GM21717 (cell line): ENCODE measurements around the gene DGKD.

Experiments
- ATAC-seq: cut with Tn5 transposase; IDR thresholded peaks from one replicate; pipeline ENCODE4 v1.9.1; 2021; ENCODE audit warnings: mild to moderate bottlenecking, moderate library complexity; ENCODE audit not compliant: unreplicated experiment

The DGKD gene

DNA sequence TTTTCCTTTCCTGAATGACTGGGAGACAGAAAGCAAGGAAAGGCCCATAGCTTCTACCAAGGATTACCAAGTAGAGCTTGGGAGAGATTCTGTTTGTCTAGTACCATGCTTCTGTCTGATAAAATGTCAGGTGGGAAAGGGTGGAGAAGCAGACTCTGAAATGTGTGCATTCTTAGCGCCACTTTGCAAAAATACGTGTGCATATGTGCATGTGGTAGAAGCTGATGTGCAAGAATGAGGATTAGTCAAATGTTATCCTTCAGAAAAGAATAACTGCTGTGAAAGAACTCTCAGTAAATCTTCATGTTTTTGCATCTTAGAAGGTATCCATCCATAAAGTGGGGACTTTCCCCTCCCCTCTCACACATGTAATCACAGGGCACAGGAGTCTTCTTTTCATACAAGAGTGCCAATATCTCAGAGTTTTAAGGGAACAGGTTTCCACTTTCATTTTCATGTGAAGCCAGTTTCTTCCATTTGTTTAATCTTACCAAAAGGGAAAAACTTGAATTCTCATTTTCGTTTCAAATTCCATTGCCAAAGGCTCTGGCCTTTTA, 15.4 kb upstream of the DGKD start:
- ATAC-seq: no peak

DNA sequence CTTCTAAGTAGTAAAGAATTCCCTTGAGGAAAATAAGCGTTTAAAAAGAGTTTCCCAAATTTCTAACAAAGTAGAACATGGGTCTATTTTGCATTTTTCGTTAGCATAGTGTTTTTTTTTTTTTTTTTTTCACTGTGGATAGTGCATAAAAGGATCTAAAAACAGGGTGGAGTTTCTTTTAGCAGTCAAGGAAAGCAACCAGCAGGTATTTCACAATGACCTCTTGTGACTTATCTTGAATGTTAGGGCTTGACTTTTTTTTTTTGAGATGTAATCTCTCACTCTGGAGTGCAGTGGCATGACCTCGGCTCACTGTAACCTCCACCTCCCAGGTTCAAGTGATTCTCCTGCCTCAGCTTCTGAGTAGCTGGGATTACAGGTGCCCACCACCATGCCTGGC, 14.9 kb upstream of the DGKD start:
- no peak for ATAC-seq

DNA sequence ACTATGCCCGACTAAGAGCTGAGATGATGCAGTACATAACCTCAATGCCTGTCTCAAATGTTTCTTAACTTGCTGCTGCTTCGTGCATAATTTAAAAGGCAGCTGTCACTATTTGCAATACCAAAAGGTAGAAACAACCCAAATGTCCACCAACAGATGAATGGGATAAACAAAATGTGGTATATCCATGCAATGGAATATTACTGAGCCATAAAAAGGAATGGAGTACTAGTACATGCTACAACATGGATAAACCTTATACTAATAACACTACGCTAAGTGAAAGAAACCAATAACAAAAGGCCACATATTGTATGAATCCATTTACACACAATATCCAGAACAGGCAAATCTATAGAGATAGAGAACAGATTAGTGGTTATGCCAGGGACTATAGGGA, 13.0 kb upstream of the DGKD start:
- no peak for ATAC-seq

DNA sequence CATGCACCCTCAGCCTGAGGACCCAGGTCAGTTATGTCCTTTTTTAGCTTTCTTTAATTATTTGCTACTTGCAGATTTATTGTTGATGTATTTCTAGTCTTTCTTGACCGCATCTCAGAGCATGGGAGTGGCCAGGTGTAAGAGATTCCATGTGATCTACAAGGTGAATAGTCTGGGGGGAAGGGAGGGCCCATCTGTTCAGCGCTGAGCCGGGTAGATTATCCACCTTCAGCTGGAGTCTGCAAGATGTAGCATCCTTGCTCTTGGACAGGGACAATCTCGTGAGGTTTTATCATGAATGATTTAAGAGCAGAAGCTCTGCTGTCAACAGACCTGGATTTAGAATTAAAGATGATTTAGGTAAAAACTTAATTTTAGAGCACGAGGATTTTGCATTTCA, 12.0 kb upstream of the DGKD start:
- ATAC-seq: no peak

DNA sequence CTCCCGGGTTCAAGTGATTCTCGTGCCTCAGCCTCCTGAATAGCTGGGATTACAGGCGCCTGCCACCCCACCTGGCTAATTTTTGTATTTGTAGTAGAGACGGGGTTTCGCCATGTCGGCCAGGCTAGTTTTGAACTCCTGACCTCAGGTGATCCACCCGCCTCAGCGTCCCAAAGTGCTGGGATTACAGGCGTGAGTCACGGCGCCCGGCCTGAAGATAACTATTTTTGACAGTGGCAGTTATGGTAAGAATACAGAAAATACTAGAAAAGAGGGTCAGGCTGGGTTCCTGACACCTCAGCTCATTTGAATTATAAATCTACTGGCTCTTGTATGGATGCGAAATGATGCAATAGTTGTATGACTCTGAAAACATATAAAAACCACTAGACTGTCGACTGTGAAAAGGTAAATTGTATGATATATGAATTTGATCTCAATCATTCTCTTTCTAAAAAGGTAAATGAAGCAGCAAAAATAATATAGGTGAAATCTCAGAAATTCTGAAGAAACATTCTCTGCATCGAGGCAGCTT, 11.1 kb upstream of the DGKD start:
- no peak for ATAC-seq

DNA sequence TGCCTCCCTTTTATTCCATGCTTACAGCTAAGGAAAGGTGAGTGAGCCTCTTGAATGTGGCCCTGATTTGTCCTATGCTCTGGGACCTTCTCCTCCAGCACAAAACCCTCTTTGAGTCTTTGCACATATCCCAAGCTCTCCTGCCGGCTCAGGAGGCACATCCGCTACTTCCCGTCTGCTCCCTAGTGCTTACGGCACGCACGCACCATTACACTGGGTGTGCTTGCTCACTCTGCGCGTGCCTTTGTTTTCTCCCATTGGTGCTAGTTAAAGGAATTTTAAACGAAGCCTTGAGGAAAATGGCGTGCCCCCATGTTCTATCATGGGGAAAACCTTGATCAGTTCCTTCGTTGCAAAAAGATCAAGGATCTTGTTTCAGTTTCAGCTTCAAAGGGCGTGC, 7.9 kb upstream of the DGKD start:
- no peak for ATAC-seq

DNA sequence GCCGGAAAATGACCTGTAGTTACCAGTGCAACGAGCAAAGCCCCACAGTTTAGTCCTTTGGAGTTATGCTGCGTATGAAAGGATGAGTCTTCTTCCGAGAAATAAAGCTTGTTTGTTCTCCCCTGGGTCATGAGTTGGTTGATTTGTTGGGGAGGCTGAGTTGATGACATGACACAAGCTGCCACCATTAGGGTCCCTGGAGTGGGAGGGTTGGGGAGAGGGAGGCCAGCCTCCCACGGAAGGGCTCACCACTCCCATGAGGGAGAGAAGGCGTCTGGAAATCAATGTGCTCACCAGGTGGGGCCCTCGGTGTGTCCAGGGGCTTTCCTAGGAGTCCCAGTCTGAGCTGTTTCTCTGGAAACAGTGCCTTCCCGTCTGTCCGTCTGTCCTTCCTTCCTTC, 7.4 kb upstream of the DGKD start:
- no peak for ATAC-seq

DNA sequence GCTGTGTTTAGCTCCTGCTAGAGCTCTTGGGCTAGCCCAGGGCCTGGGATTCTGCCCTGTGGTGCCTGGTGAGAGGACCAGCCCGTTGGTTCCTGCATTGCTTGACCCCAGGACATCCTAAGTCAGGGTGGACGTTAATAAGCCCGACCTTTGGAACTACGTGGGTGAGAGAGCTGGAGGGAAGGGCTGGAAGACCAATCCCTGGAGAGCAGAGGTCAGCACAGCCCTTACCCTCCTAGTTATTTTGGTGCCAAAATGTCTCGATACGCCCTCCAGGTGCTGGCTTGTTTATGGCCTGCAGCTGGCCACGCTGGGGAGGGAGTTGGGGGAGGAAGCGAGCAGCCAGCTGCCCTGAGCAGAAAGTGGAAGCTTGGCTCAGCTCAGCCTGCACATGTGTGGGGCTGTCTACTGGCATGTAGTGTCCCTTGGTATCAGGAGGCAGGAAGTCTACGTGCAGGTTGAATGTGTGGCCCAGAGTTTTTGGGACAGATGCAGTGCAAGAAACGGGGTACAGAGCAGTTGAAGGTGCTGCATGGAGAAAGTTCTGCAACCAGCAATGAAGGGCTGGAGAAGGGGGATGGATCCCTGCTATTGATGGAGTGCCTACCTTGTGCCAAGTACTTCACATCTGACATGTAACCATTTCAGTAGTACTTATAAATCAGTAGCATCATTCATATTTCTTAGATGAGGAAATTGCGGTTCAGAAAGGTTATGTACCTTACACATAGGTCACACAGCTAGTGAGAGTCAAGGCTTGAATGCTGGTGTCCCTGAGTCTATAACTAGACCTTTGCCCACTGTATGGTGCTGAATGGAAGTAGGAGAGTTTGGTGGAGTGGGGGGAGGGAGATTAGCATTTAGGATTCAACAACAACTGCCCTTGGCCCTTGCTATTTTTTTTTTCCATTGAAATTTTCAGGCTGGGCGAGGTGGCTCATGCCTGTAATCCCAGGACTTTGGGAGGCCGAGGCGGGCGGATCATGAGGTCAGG, 5.0 kb upstream of the DGKD start:
- peak; percentile 46 for ATAC-seq

DNA sequence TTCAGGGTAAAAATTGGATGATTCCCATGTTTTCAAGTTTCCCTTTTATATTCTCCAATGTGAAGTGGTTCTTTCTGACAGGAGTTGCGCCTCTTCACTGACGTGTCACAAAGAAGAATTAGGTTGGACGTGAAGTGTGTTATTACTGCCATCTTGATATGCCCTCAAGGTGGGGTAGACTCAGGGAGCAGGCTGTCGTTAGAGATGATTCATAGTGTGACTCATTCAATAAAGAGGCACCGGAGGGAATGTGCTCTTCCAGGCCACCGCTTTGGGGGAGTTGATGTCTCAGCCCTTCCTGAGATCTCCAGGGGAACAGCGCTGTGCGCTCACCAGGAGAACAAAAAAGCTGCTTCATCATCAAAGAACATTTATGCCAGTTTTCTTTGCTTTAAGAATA, 3.6 kb upstream of the DGKD start:
- no peak for ATAC-seq

DNA sequence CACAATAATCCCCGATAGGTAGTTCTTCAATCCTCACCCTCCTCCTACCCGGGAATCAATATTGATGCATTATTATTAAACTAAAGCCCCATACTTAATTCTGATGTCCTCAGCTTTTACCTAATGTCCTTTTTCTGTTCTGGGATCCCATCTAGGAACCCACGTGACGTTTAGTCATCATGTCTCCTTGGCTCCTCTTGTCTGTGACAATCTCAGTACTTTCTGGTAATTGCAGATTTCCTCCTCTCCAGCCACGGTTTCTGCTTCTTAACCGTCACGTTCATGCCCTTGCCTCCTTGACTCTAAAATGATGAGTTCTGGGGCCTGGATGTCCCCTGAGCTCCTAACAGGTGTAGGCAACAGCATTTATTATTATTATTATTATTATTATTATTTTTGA, 2.9 kb upstream of the DGKD start:
- no peak for ATAC-seq

DNA sequence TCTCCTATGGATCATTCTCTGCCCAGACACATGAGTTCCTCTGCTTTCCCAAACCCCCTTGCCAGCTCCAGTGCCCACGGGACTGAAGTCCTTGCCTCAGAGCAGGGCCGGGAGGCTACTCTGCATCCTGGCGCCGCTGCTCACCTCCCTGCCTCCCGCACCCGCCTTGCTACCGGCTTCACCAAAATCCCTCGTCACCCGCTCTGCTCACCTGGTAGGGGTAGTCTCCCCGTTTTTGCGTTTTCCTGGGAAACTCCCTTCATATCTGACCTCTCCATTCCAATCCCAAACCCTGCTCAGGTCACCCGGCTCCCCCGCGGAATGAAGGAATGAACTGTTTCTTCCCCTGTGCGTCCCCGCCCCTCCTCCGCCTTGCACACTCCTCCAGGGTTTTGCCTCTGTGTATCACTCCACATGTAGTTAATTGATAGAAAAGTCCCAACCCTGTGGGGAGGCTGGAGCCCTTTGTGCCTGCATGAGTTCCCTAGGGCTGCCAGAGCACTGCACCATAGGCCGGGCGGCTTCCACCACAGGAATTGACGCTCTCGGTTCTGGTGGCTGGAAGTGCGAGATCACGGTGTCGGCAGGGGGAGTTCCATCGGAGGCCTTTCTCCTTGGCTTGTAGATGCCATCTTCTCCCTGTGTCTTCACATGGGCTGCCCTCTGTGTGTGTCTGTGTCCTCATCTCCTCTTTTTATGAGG, 2.0 kb upstream of the DGKD start:
- no peak for ATAC-seq

DNA sequence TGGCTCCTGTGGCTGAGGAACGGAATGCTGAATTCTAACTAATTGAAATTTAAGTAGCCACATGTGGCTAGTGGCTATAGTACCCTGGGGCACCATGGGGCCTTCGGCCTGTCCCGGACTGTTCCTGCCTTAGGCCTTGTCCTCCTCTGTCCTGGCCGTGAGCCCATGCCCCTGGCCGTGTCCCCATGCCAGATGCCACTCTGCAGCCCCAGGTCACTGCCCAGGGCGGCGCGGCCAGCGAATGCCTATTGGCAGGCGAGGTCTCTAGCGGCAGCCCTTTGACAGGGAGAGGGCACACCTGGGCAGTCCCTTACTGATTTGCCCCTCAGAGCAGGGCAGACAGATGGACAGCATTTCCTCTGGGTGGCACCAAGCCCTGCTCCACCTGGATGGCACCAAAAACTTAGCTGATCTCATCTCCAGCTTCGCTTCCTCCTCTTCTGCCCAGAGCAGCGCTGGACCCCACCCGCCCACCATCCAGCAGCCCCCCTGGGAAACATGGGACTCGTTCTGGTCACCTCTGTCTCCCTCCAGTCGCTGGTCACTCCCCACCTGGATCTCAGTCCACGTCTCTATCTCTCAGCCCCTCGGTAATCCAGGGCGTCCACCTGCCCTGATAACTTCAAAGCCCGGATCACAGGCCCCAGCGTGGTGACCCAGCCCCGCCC, 1.1 kb upstream of the DGKD start:
- ATAC-seq: no peak

DNA sequence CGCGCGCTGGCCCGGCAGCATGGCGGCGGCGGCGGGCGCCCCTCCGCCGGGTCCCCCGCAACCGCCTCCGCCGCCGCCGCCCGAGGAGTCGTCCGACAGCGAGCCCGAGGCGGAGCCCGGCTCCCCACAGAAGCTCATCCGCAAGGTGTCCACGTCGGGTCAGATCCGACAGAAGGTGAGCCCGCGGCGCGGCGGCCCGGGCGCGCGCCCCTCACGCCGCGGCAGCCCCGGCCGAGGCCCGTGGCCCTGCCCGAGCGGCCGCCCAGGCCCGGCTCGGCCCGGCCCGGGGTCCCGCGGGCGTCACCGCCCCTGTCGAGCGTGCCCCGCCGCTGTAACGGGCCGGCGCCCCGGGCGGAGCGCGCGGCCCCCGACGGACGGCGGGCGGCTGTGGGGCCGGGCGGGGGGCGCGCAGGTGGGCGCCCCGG, 218 bp downstream of the DGKD start:
- peak; percentile 34 for ATAC-seq

DNA sequence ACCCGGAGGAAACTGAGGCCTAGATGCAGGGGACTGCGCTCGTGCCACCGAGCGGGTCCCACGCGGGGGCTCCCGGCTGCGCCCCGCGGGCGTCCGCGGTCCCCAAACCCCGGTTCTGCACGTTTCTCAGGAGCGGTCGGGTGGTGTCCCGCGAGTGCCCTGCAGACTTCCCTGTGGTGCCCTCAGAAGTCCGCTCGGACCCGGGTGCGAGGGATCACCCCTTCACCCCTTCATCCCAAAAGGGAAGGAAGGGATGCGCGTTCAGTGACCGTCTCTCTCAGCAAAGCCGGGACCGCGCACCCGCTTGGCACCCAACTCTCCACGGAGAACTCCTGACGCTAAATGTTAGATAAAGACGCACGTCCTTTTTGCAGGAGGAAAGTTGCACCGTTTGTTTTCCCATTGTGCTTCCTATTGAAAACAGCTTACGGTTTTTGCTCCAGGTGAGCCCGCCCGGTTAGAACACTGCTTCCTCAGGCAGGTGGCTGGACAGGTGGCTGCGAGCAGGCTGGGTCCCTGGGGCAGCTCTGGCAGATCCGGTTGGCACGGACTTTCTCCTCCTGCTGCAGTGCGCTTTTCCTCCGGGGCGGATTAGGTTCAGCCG, 779 bp downstream of the DGKD start:
- no peak for ATAC-seq

DNA sequence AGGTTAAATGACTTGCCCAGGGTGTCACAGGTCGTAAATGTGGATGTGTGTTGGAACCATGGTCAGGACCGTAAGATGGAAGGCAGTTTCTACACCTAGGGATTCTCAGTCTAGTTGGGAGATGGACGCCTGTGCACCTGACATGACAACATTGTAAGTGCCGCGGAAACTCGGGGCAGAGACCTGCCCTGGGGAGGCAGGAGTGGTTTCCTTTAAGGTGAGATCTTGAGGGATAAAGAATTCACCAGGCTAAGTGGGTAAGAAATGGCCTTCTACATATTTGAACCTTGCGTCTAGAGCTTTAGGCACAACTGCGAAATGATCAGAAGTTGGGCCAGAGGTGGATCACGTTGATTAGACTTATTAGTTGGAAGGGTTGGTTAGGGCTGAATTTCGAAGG, 1.6 kb downstream of the DGKD start:
- no peak for ATAC-seq

DNA sequence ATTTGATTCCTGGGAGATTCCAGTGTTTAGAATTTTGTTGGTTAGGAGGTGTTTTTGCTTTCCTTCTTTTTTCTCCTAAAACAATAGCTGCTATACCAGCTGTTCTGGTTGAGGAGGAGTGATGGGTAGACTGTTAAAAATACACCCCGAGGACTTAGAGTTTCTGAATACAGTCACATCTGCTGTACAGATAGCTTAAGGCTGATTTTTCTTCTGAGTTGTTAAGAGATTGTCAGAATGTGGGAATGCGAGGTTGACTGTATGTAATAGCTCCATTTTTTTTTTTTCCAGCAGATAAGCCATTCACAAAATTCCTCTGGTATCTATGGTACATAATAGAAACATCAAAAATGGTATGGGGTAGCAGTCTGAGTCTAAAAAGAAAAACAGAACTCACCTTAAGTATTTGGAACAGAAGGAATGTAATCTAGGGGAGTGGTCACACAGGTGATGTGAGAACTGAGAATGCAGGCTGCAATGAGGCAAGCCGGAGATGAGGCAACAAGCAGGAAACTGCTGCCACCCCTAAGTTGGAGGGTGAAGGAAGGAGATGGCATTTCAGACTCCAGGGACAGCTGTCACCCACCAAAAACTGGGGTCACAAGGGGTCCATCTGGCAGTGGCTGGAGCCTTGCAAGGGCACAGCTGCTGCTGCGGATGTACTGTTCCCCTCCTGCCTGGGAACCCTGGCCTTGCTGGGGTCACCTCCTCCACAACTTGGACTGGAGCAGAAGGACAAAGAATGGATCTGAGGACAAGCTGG, 2.4 kb downstream of the DGKD start:
- ATAC-seq: no peak

DNA sequence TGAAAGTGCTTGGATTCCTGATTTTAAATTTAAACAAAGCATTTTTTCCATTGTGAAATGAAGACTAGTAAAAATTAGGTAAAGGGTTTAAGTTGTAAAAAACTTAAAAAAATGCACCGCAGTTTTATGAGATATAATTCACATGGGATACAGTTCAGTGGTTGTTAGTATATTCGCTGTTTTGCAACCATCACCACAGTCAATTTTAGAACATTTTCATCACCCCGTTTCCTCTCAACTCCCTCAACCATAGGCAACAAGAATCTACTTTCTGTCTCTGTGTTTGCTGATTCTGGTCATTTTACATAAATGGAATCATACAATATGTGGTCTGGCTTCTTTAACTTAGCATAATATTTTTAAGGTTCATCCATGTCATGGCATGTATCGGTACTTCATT, 4.0 kb downstream of the DGKD start:
- ATAC-seq: no peak

DNA sequence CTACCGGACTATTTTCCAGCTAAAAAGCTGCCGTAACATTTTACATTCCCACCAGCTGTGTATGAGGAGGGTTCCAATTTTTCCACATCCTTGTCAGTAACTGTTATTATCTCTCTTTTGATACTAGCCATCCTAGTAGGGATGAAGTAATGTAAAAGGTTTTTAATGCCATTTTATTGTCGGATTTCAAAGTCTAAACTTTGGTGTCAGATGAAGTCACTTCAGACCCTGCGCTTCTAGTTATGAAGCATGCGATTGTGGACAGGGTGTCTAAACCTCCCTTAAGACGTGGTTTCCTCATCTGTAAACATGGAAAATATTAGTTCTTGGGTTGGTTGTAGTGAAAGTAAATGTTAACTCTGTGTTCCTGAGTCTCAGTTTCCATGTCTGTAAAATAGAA, 4.7 kb downstream of the DGKD start:
- no peak for ATAC-seq

DNA sequence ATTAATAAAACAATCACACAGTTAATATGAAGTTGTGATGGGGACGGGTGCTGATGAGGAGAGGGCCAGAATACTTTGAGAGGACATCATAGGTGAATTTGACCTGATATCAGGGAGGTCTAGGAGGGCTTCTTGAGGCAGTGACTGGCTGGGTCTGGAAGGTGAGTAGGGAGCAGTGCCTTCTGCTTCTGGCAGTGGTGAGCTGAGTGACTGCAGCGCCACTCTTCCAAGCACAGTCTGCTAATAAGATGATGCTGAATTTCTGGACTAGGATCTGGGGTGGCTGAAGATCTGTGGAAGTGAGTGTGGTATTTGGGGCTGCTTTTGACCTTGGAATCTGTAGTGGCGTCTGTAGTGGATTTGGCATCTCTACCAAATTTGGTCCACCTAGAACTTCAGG, 5.5 kb downstream of the DGKD start:
- no peak for ATAC-seq

DNA sequence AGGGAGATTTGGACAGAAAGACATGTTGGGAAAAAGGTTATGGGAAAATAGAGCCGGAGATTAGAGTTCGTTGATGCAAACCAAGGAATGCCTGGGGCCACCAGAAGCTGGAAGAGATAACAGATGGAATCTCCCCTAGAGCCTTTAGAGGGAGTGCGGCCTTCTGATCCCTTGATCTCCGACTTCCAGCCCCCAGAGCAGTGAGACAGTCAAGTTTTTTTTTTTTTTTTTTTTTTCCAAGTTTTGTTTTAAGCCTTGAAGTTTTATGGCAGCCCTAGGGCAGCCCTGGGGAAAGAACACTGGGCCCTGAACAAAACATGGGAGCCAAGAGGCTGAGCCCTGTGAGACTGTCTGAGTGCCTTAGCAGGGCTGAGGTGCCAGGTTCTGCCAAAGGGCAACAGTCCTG, 6.5 kb downstream of the DGKD start:
- no peak for ATAC-seq
